DMS79 (cell line): Measurements from ENCODE around the gene WFDC11.

Source experiments
- DNase-seq: peaks from one replicate; lab custom pipeline; 2025; lab: John Stamatoyannopoulos, UW

Gene WFDC11

DNA sequence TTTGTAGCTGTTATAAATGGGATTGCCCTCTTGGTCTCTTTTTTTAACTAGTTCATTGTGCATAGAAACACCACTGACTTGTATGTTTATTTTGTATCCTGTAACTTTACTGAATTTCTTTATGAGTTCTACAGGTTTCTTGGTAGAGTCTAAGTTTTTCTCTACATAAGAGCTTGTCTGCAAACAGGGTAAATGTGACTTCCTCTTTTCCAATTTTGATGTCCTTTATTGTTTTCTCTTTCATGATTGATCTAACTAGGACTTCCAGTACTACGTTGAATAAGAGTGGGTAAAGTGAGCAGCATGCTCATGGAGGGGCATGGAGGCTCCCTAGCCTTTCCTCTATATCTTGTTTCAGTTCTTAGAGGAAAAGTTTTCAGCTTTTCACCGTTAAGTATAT is 43.5 kb downstream of the WFDC11 start:
- DNase-seq, result no peak

- no peak for DNase-seq
These were observed 48.4 kb downstream of the WFDC11 start for GRCh38 chr20:45621593-45621992.

DNA sequence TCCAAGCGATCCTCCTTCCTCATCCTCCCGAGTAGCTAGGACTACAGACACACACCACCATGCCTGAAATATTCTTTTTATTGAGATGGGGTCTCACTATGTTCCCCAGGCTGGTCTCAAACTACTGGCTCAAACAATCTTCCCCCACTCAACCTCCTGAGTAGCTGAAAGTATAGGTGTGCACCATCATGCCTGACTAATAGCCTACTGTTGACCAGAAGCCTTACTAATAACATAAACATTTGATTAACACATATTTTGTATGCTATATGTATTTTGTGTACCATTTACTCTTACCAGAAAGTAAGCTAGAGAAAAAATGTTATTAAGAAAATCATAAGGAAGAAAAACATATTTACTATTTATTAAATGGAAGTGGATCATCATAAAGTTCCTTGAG is 52.4 kb downstream of the WFDC11 start:
- no peak for DNase-seq

- DNase-seq, result no peak
These were observed 57.7 kb downstream of the WFDC11 start for GRCh38 chr20:45612314-45612713.

GRCh38 chr20:45611054-45611453 is 59.0 kb downstream of the WFDC11 start:
- no peak for DNase-seq

DNA sequence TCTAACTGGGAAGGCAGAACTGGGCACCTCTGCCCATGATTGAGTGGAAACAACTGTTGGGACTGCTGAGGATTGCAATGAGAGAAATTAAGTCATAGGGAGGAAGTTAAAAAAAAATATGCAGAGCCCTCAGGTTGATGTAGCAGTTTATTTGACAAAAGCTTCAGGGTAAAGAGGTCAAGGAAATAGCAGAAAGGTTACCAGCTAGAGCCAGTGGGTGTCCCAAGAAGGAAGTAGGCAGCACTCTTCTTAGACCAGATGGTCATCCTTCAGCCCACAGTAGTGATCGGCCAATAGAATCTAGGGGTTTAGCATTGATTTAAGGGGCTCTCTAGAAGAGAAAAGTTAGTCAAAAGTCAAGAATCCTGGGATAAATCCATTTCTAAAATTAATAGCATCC is 62.2 kb downstream of the WFDC11 start:
- DNase-seq, result no peak
